Measurements from ENCODE around the gene ITGB2.
"Not testable (repeated sequence)": the region's sequence is repeated elsewhere in the genome, so short reads cannot be mapped to it uniquely, and the experiment has no call there.

ITGB2 gene

DNA sequence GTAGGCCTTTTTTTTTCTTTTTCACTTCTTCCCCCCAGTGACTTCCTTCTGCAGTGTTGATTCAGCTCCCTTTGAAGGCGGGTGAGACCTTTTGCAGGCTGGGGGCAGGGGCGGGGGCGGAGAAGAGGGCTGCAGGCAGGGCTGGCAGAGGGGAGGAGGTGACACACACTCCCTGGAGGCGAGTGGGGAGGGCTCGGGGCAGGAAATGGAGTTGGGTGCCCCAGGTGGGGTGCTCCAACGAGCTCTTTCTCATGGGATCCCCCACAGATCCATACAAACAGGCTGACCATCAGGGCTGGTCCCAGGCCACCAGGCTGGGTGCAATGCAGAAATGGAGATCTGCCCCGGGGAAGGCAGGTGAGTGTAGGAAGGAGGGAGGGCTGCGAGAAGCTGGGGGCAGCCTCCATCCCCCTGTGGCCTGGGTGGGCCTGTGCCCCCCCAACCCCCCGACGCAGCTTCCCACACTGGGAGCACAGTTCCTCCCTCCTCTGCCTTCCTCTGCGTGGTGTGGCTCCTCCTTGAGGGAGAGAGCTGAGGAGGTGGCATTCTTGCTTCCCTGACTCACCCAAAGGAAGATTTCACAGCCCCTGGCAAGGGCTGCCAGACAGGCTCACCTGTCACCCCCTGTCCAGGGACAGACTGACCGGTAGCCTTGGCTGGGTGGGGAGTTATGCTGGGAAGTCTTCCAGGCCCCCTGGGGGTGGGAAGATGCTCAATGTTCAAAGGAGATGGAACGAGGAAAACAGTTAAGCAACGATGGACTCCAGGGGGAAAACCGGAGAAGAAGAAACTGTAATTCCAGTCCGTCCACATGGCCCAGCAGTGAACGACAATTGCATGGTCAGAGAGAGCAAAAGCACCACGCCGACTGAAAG lies 7.1 kb upstream of the ITGB2 start:
- DNase-seq, result peak in 2 of 56 donors; percentile 3 to 17

DNA sequence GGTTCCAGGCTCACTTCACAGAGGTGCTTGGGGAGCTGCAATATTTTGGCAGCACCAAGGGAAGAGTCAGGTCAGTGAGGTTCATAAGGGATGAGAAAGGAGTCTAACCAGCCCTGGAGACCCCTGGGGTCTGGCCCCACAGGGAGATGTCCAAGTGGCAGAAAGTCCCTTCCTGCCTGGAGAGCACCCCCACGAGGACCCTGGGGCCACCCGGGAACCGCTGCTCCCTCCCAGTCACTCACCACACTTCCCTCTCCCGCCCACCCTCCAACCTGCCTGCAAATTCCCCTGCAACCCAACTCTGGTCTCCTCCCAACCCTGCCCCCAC lies 6.5 kb upstream of the ITGB2 start:
- no peak for DNase-seq

GRCh38 chr21:44926331-44927101 lies 5.8 kb upstream of the ITGB2 start:
- no peak for DNase-seq

DNA sequence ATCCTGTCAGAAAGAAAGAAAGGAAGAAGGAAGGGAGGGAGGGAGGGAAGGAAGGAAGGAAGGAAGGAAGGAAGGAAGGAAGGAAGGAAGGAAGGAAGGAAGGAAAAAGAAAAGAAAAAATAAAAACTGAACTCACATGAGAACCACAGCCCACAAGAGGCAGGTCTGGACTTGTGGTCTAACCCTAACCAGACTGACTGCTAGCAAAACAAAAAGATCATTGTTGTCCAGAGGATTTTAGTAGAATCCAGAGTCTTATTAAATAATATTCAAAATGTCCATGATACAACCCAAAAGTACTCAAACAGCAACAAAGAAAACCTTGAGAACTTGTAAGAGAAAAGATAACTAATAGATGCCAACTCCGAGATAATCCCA lies 4.7 kb upstream of the ITGB2 start:
- no peak for DNase-seq

DNA sequence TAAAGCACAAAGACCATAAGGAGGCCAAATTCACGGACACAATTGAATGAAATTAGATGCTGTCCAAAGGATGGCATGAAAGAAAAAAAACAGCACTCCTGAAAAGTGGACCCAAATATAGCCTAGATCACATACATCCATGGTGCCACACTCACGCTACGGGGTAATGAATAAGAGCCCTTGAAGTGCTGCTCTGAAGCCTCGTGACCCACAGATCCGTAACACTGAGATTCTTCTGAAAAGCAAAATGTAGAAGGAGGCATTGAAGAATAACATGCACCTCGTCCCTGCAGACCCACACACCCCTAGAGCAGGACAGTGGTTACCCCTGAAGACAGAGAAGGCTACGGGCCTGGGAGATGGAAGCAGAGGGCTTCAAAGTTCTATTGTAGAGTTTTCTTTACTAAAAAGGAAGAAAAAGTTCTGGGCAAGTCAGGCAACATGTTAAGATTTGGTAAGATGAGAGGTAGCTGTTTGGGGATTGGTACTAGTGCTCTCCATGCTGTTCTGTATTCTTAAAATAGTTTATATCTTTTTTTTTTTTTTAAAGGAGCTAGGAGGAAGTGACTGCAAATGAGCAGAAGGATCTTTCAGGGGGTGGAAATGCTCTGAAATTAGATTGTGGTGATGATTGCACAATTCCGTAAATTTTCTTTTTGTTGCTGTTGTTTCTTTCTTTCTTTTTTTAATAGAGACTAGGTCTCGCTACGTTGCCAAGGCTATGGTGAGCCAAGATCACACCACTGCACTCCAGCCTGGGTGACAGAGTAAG lies 4.1 kb upstream of the ITGB2 start:
- no peak for DNase-seq

DNA sequence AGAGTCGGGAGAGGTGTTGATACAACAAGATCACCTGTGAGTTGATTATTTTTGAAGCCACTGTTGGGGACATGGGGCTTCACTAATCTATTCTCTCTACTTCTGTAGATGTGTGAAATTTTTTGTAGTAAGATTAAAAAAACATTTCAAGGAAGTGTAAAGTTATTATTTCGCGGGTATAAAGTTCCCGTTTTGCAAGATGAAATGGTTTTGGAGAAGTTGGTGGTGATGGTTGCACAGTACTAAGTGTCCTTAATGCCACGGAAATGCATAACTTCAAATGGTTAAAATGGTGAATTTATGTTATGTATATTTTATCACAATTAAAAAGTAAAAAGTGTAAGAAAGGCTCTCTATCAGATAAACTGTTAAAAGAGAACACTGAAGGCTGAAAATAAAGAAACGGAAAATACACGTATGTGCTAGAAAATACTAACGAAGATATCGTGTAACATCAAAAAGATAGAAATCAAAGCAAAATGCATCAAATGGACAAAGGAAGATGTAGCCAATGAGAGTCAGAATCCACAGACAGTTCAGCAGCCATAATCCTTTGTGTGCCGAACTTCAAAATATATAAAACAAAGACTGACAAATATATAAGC lies 2.9 kb upstream of the ITGB2 start:
- DNase-seq, result no peak

- no peak for DNase-seq
Measured at GRCh38 chr21:44921928-44922327, 1.2 kb upstream of the ITGB2 start.

GRCh38 chr21:44919913-44920693 lies 596 bp downstream of the ITGB2 start:
- no peak for DNase-seq

GRCh38 chr21:44919111-44919912 lies 1.4 kb downstream of the ITGB2 start:
- DNase-seq, result no peak

GRCh38 chr21:44918581-44919033 lies 2.1 kb downstream of the ITGB2 start:
- no peak for DNase-seq

DNA sequence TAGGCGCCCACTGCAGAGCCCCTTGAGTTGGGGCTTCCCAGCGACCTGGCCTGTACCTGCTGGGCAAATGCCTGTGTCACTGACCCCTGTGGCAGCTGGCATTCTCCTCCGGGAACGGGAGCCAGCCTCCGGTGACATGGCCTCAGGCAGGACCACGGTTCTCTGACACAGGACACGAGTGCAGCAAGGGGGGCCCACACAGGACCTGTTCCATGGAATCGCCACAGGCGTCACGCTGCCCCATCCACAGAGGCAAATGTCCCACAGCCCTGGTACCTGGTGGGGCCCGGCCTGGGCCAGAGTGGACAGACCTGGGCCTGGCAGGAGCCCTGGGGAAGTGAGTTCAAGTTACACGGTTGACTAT lies 2.6 kb downstream of the ITGB2 start:
- DNase-seq, result no peak

- DNase-seq, result no peak
Measured at GRCh38 chr21:44917446-44918106, 3.1 kb downstream of the ITGB2 start.

DNA sequence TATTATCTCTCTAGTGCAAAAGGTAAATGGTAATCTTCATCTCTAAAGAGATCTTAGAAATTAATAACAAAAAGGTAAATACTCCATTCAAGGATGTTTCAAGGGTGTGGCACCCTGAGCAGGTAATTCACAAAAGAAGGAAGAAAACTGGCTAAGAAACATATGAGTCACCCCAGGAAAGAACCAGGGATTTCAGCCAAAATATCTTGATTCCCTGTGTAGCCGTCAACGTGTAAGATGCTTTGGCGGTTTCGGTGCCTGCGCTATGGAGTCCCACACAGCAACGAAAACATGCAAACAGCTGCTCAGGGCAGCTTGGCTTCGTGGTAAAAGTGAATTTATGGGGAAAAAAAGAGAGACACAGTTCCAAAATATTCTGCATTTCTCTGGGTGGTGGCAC lies 3.7 kb downstream of the ITGB2 start:
- peak in 1 of 56 donors; percentile 15 for DNase-seq

DNA sequence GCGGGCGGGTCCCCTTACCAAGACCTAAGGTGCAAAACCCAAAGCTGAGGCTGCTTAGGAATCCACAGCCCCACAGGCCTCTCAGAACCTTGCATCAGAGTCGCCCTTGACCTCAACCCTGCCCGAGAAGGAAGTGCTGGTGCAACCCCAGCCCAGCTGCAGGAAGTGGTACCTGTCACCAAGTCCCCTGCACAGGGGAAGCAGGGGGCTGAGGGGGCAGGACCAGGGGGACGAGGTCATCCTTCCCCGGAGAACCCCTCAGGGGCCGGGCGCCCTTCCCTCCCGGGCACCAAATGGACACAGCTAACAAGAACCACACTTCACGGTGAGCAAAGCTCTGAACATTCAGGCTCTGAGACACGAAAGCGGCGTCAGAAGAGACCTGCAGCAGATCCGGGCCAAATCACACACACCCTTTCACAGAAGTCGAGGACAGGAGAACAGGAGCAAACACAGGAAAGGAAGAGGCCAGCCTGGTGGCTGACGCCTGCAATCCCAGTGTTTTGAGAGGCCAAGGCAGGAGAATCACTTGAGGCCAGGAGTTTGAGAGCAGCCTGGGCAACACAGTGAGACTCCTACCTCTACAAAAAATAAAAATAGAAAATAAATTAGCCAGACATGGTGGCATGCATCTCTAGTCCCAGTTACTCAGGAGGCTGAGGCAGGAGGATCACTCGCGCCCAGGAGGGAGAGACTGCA lies 6.4 kb downstream of the ITGB2 start:
- no peak for DNase-seq

- DNase-seq, result no peak
Measured at GRCh38 chr21:44913425-44914175, 7.1 kb downstream of the ITGB2 start.

GRCh38 chr21:44912506-44913412 lies 7.9 kb downstream of the ITGB2 start:
- DNase-seq, result not testable (repeated sequence)

- DNase-seq, result no peak
Measured at GRCh38 chr21:44912158-44912473, 8.6 kb downstream of the ITGB2 start.
